K562 (cell line): ENCODE data around the gene CTXND1. TPM values are rescaled to one million over a fixed set of nuclear protein-coding genes. Genes with fewer than 3 reads are reported as not detected.
"Not testable (repeated sequence)": the region's sequence is repeated elsewhere in the genome, so short reads cannot be mapped to it uniquely, and the experiment has no call there.

ENCODE experiments used
- ATAC-seq: fragments of 200-7000 bp; cut with Tn5 transposase; 3 replicates; pipeline ENCODE4 v1.9.1; 2020; ENCODE audit warnings: moderate library complexity
- BruUV-seq: library from RNA; stranded (reverse); fragments of 400-500 nt; replicated peaks from 2 replicates; lab custom pipeline; 2021; lab: Mats Ljungman, UMichigan
- CTCF ChIA-PET: fragments of 300-600 bp; formaldehyde crosslinking; extraction: SDS; loops from one replicate; lab custom pipeline; 2021; ENCODE audit warnings: low intra/inter-chr PET ratio; lab: Yijun Ruan, JAX
- POLR2A ChIA-PET: fragments of 300-600, 350-650 bp; sonication (Branson Sonifier 250); formaldehyde crosslinking; extraction: SDS; loops from one replicate; lab custom pipeline; 2021; ENCODE audit warnings: antibody characterized with exemption, inconsistent platforms; lab: Yijun Ruan, JAX
- DNase-seq, 4 experiments: peaks; one replicate each; pipeline versions ENCODE4 v3.0.0 to v3.0.0-alpha.2; 2011 to 2018; ENCODE audit warnings: low spot score in 3 of 4, mixed read lengths in 3 of 4; ENCODE audit errors: extremely low read depth in 1 of 4
- FAIRE-seq: peaks from 2 replicates; lab custom pipeline; 2011; peaks lifted over from hg19 to GRCh38; lab: Jason Lieb, UNC
- H2AFZ ChIP-seq: 2 replicates; pipeline ENCODE4 v1.6.0; 2011; ENCODE audit warnings: low read depth, low read length, control low read depth, inconsistent platforms
- H3K27ac ChIP-seq: fragments of 200-600 bp; 3 replicates; pipeline ENCODE4 v1.8.0; 2011; ENCODE audit warnings: low read depth, mild to moderate bottlenecking, control low read depth, inconsistent platforms, low read length, moderate library complexity, mixed read lengths; ENCODE audit errors: extremely low read depth
- H3K27me3 ChIP-seq, 2 experiments: fragments of 300-600 bp in 1 of 2; 2 replicates in 1 of 2; 3 replicates in 1 of 2; pipeline versions ENCODE4 v1.6.0 to v1.8.0; 2011; ENCODE audit warnings: inconsistent platforms in 2 of 2, low read length in 2 of 2, mild to moderate bottlenecking in 1 of 2, mixed read lengths in 1 of 2, moderate library complexity in 1 of 2; ENCODE audit not compliant: control insufficient read depth in 2 of 2, insufficient read depth in 2 of 2
- H3K36me3 ChIP-seq: fragments of 300-600 bp; 3 replicates; pipeline ENCODE4 v1.8.0; 2011; ENCODE audit warnings: mild to moderate bottlenecking, low read length, inconsistent platforms; ENCODE audit not compliant: control insufficient read depth, insufficient read depth
- H3K4me1 ChIP-seq, 2 experiments: fragments of 200-600 bp in 1 of 2; replicated peaks in 1 of 2; 2 replicates in 1 of 2; 3 replicates in 1 of 2; pipeline versions ENCODE4 v1.5.1 to v1.8.0; 2011; ENCODE audit warnings: inconsistent platforms in 2 of 2, low read length in 2 of 2, mild to moderate bottlenecking in 1 of 2, mixed read lengths in 1 of 2, moderate library complexity in 1 of 2; ENCODE audit not compliant: control insufficient read depth in 2 of 2, insufficient read depth in 2 of 2
- H3K4me2 ChIP-seq: 2 replicates; pipeline ENCODE4 v1.6.1; 2011; ENCODE audit warnings: low read length, control low read depth, inconsistent platforms, mixed read lengths; ENCODE audit not compliant: insufficient read depth
- H3K4me3 ChIP-seq: fragments of 200-600 bp; sonication (generic), shearing (Covaris generic); 2 replicates; pipeline ENCODE4 v1.5.1; 2016; ENCODE audit warnings: control low read depth, inconsistent platforms
- H3K79me2 ChIP-seq: fragments of 200-600 bp; 3 replicates; pipeline ENCODE4 v1.8.0; 2011; ENCODE audit warnings: low read length, inconsistent platforms; ENCODE audit not compliant: control insufficient read depth, insufficient read depth
- H3K9ac ChIP-seq, 2 experiments: 2 replicates each; pipeline versions ENCODE4 v1.6.0 to v1.6.1; 2011; ENCODE audit warnings: low read depth in 2 of 2, low read length in 2 of 2, control low read depth in 1 of 2, inconsistent platforms in 1 of 2, mild to moderate bottlenecking in 1 of 2, mixed read lengths in 1 of 2; ENCODE audit not compliant: insufficient read depth in 1 of 2
- H3K9me1 ChIP-seq: one replicate; pipeline ENCODE4 v1.6.0; 2011; ENCODE audit warnings: inconsistent platforms, mild to moderate bottlenecking, low read length, moderate library complexity; ENCODE audit not compliant: control insufficient read depth, insufficient read depth
- H3K9me3 ChIP-seq: replicated peaks from 2 replicates; pipeline ENCODE4 v1.5.1; 2011; ENCODE audit warnings: low read depth, low read length, inconsistent platforms; ENCODE audit not compliant: control insufficient read depth, insufficient read depth
- H4K20me1 ChIP-seq: replicated peaks from 2 replicates; pipeline ENCODE4 v1.6.1; 2011; ENCODE audit warnings: low read length, inconsistent platforms, mixed read lengths; ENCODE audit not compliant: control insufficient read depth, insufficient read depth
- DACH1 ChIP-seq: fragments of 450-650 bp; IDR thresholded peaks from 2 replicates; pipeline ENCODE4 v1.6.1; 2018; ENCODE audit not compliant: partially characterized antibody
- HLTF ChIP-seq: fragments of 450-650 bp; IDR thresholded peaks from 2 replicates; pipeline ENCODE4 v1.6.1; 2016
- L3MBTL2 ChIP-seq: fragments of 450-650 bp; IDR thresholded peaks from 2 replicates; pipeline ENCODE4 v1.6.1; 2016; ENCODE audit warnings: mild to moderate bottlenecking, moderate library complexity
- MEF2D ChIP-seq: conservative IDR thresholded peaks from 2 replicates; pipeline ENCODE4 v1.6.1; 2016; ENCODE audit warnings: low read depth, missing genetic modification characterization, missing compliant biosample characterization
- SRF ChIP-seq, 2 experiments: fragments of 250-450, 450-650 bp in 1 of 2; sonication (Bioruptor Pico) in 1 of 2; sonication (generic) in 1 of 2; formaldehyde crosslinking; IDR thresholded peaks; 2 replicates each; pipeline versions ENCODE4 v1.5.0 to v1.5.1; 2020 to 2022; ENCODE audit warnings: mild to moderate bottlenecking in 1 of 2, missing genetic modification reagents in 1 of 2
- TAL1 ChIP-seq: fragments of 450-650 bp; IDR thresholded peaks from 2 replicates; pipeline ENCODE4 v1.6.1; 2016; ENCODE audit warnings: mild to moderate bottlenecking
- ZNF197 ChIP-seq: fragments of 200-800 bp; sonication (Bioruptor generic); IDR thresholded peaks from 2 replicates; pipeline ENCODE4 v1.6.1; 2016; ENCODE audit warnings: low read depth, missing genetic modification characterization, missing compliant biosample characterization
- ZNF395 ChIP-seq: fragments of 200-800 bp; sonication (Bioruptor generic); IDR thresholded peaks from 2 replicates; pipeline ENCODE4 v1.6.1; 2017; ENCODE audit warnings: missing genetic modification characterization, missing compliant biosample characterization
- ZNF592 ChIP-seq: fragments of 450-650 bp; IDR thresholded peaks from 2 replicates; pipeline ENCODE4 v1.6.1; 2017; ENCODE audit warnings: antibody characterized with exemption, mild to moderate bottlenecking
- ZNF780A ChIP-seq: fragments of 250-450 bp; sonication (Bioruptor Pico); IDR thresholded peaks from 2 replicates; pipeline ENCODE4 v1.5.0; 2021; ENCODE audit warnings: mild to moderate bottlenecking
- WGBS: fragments of 100-300 bp; shearing (Covaris generic); methylation state at CpG from one replicate; pipeline ENCODE4 v1.1.6; 2016; ENCODE audit warnings: low coverage, mixed read lengths; ENCODE audit not compliant: insufficient coverage; ENCODE audit errors: missing lambda C conversion rate; 5-methylcytosine and 5-hydroxymethylcytosine counted together
- in situ Hi-C: fragments of 300-500 bp; cut with MboI; formaldehyde crosslinking; loops from 4 replicates; pipeline ENCODE4 v1.15.0; 2018; ENCODE audit warnings: inconsistent platforms, mixed read lengths
- intact Hi-C: fragments of 100-400 bp; cut with micrococcal nuclease; formaldehyde crosslinking; loops from 2 replicates; pipeline ENCODE4 v1.14.2; 2022
- polyA plus RNA-seq, 8 experiments: library from polyadenylated mRNA; depleted of rRNA in 4 of 8; stranded (reverse) in 5 of 8; unstranded in 3 of 8; fragments of >200 nt; fragmentation: Nextera tagmentation in 2 of 8; fragmentation: Illumina TruSeq in 1 of 8; extraction: Ambion mirVana in 2 of 8; extraction: Trizol in 1 of 8; gene quantifications; 2 replicates each; pipeline versions ENCODE4 v1.2.1 to v1.2.3, GENCODE V29; 2011 to 2014; ENCODE audit warnings: inconsistent platforms in 1 of 8, missing spikeins in 1 of 8
- total RNA-seq, 7 experiments: library from RNA; depleted of rRNA in 6 of 7; stranded (reverse); fragments of >200 nt in 6 of 7; fragmentation: Illumina TruSeq in 2 of 7; extraction: Trizol in 2 of 7; gene quantifications; 2 replicates each; pipeline versions ENCODE4 v1.2.1 to v1.2.3, GENCODE V29; 2011 to 2021; ENCODE audit warnings: low replicate concordance in 1 of 7

CTXND1 gene
- total and polyA plus RNA-seq, 9 of the 15 experiments (the other 6 are each of a cell fraction or from before 2014, with no cell fraction given) = 0.04 TPM; not detected in 7

GRCh38 chr15:80156176-80156720, 95.8 kb downstream of the CTXND1 start (continued):
- TF ChIP-seq ZNF395 (peak; percentile 18; the same call in 1 of the 2 replicates), SRF (CRISPR knock-in tag; IDR thresholded peaks at IDR 0.05) (no peak), ZNF780A (no peak), DACH1 (peak; percentile 93), ZNF197 (no peak)

- H3K27me3 ChIP-seq, BruUV-seq, H3K9me3 ChIP-seq, CTCF ChIA-PET, H4K20me1 ChIP-seq, ATAC-seq, H3K9me1 ChIP-seq, FAIRE-seq: not testable (repeated sequence)
- POLR2A ChIA-PET = interaction anchor here (0.6 to 1.2 kb wide), 2 partner anchors 17 to 173 kb away, joined by 3 to 4 read pairs; no protein-coding TSS in a partner anchor
- Histone ChIP-seq H3K79me2 (peaks cover 33% of the 10 kb centered on the region), H3K27ac (peak overlapping the region; percentile 83), H3K36me3 (peaks cover 49% of the 10 kb centered on the region), H3K4me1 (peaks cover 46 to 54% of the 10 kb centered on the region in 2 experiments), H3K9ac (peak overlapping the region; percentile 49 to 69; a peak in 3 of 4 replicates), H3K4me3 (peak overlapping the region; percentile 58; the same call in 1 of the 2 replicates), H3K4me2 (peak overlapping the region; percentile 79), H2AFZ (peak overlapping the region; percentile 45)
- intact Hi-C loops (loop anchor here (2.0 to 10.0 kb wide), 3 partner anchors 95 to 261 kb away; partner anchors contain the start of gene MTHFS), in situ Hi-C loops (loop anchor here (5.0 to 25.0 kb wide), 2 partner anchors 88 to 268 kb away; partner anchors contain the start of gene MTHFS)
- peak; percentile 60 to 94 (median 71) for DNase-seq
- under 1% methylated on average over 15 of the region's 16 CpGs for WGBS
- TF ChIP-seq ZNF592 = peak; percentile 76
- TF ChIP-seq HLTF = 0 out of 2 replicates have a peak, but pooled peaks have one; percentile 64
- TF ChIP-seq MEF2D = 0 out of 2 replicates have a peak, but pooled peaks have one; percentile 18
- peak; percentile 73 for TF ChIP-seq TAL1
- peak; percentile 69 for TF ChIP-seq L3MBTL2
These were observed 96.4 kb downstream of the CTXND1 start for GRCh38 chr15:80155378-80156175.
